Stimulated activated CD4-positive, alpha-beta T cell treated with anti-CD3 and anti-CD28 coated beads, Interleukin-12 subunit alpha, Interleukin-12 subunit beta, amount 100 ng/mL, for 4 hours (primary cell): ENCODE measurements around the gene ZFPM1.
"Not testable (repeated sequence)": the region's sequence is repeated elsewhere in the genome, so short reads cannot be mapped to it uniquely, and the experiment has no call there.

ENCODE experiments used
- DNase-seq: peaks from one replicate; pipeline ENCODE4 v3.0.0-alpha.2; 2020

The ZFPM1 gene

GRCh38 chr16:88482630-88483391 is 29.7 kb downstream of the ZFPM1 start:
- DNase-seq, result no peak

- DNase-seq, result no peak
Observed at GRCh38 chr16:88483392-88483641, 30.2 kb downstream of the ZFPM1 start.

GRCh38 chr16:88484505-88485365 is 31.7 kb downstream of the ZFPM1 start:
- no peak for DNase-seq

DNA sequence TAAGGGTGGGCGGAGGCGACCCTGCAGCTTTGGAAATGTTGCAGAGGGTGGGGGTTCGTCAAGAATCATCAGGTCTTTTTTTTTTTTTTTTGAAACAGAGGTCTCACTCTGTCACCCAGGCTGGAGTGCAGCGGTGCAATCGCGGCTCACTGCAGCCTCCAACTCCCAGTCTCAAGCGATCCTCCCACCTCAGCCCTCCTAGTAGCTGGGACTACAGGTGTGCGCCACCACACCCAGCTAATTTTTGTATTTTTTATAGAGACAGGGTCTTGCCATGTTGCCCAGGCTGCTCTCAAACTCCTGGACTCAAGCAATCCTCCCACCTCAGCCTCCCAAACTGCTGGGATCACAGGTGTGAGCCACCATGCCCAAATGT is 32.3 kb downstream of the ZFPM1 start:
- not testable (repeated sequence) for DNase-seq

- no peak for DNase-seq
Observed at GRCh38 chr16:88486398-88487123, 33.5 kb downstream of the ZFPM1 start.

GRCh38 chr16:88487124-88487432 is 34.0 kb downstream of the ZFPM1 start:
- DNase-seq, result no peak

DNA sequence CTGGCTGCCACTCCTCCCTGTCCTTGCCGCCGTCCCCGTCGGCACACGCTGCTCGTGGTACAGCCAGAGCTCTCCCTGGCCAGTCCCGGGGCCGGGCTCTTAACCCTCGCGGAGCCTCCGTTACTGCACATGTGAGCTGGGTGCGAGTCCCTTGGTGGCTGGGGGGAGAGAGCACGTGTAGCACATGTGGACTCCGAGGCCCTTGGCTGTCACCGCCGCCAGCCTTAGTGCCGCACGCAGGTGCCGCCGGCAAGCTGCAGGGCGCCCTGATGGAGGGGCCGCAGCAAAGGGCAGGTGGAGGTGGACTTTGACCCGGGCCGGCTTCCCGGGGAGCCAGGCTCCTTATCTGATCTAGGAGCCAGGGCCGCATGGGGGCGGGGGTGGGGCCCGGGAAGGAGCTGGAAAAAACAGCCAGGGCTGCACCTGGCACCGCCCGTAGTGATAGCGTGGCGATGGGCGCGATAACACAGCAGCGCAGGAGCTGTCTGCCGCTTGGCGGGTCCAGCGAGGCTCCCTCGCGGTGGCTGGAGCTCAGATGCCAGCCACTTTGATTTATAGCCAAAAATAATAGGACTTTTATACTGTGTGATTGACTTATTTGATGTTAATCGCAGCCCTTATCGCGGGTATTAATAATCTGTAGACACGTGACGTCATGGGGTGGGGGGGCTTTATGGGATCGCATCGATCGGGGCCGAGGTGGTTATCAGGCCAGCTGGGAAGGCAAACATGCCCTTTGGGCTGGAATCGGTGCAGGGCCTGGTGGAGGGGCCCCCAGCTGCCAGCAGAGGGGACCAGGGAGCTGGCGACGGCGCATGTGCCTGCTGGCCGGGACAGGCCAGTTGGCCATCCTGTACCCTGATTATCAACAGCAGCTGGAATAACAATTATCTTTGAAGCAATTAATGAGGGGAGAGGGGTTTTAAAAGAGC is 35.1 kb downstream of the ZFPM1 start:
- no peak for DNase-seq

DNA sequence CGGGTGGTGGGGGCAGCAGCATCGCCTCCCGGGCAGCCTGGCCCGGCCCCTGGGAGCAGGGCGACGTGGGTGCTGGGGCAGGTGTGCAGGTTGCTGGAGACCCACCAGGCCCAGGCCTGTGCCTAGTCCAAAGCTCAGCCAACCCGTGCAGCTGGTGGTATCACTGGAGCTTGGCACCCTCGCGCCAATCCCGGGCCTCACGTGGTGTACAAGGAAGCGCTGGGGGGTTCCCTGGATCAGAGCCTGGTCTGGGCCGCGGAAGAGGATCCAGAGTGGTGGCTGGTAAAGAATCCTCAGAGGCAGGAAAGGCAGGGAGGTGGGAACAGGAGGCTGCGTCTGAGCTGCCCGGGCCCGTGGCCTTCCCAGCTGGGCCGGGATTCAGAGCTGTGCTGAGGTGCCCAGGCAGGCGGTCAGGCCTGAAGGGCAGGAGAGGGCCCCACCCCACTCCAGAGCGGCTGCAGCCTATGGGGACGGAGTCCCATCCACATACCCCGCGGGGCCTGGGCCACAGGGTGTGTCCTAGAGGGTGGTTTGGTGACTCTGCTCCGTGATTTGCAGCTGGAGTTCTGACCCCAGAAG is 36.2 kb downstream of the ZFPM1 start:
- DNase-seq, result no peak

DNA sequence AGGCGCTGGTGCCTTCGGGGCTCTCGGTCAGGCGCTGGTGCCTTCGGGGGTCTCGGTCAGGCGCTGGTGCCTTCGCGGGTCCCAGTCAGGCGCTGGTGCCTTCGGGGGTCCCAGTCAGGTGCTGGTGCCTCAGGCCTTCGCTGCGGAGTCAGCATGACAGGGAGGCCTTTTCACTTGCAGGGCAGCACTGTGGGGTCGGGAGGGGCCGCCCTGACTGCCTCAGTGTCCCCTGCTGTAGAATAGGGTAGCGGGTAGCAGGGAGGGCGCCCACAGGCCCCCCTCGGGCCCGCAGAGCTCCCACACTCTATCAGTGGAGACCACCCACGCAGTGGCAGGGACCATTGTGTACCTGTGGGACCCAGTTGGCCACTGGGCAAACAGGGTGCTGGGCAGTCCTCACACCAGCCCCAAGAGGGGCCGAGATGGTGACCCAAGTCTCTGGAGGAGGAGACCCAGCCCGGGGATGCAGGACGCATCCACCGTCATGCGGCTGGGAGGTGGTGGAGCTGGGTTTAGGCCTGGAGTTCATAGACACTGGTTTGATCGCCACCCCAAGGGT is 38.0 kb downstream of the ZFPM1 start:
- no peak for DNase-seq

- no peak for DNase-seq
Observed at GRCh38 chr16:88491560-88492310, 38.7 kb downstream of the ZFPM1 start.

DNA sequence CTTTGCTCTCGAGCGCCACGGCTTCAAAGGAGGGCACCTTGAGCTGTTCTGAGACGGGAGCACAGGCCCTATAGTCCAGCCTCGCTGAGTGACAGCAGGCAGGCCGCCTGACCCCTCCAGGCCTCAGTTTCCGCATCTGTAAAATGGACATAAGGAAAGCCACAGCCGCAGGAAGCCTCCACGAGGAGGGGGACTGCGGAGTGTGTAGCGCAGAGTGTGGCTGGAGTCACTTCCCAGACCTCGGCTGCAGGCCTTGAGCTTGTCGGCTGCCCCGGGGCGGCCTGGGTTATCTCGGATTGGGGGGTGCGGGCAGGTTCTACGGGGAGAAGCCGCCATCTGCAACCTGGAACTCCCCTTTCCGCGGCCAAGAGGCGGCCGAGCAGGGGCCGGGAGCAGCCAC is 40.8 kb downstream of the ZFPM1 start:
- DNase-seq, result no peak

DNA sequence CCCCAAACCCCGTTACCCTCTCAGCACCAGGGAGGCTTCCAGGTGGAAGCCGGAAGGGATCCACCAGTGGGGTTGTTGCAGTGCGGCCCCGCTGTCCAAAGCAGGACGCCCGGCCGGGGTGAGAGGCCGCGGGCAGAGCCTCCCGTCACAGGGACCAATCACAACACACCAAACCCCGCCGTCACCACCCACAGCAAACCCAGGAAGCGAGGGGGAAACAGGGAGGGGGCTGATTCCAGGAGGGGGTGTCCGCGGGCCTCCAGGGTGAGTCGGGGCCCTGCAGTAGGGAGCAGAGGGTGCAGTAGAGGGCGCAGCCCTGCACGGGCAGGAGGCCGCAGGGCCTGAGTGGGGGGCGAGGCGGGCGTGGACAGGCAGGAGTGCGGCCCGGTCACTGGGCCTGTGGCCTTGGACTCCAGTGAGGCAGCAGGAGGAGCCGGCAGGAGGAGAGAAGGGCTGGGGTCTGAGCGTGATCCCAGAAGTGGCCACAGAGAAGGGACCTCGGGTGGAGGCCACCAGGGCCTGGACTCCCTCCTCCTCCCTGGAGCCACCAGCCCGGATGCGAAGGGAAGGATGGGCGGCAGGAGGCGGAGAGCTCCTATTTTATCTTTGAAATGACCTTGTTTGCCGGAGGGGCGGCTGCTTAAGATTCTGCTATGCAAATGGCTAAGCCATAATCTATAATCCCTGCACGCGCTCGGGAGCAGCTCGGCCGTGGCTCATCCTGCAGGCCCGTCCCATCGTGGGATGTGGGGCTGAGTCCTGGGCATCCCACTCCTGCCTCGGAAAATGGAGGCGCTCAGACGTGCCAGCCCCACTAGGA is 41.5 kb downstream of the ZFPM1 start:
- no peak for DNase-seq

DNA sequence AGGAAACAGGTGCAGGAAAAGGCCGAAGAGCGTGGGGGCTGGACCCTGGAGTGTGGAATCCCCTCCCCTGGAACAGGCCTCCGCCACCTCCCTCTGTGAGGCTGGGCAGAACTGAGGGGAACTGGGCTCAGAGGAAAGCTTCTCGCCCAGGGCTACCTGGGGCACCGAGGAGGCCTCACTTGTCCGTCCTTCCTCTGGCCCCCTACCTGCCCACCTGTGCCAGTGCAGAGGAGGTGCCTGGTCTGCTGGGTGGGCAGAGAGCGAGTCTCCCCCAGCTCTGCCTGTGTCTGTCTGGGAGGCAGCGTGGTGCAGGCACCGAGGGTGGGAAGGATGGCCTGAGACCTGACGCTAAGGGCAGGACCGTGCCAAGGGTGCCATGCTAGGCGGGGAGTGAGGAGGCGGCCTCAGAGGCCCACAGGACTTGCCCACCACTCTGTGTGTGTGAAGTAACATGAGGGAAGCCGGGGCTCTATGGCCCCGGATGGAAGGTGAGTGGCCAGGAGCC is 42.2 kb downstream of the ZFPM1 start:
- DNase-seq, result no peak

GRCh38 chr16:88497561-88498462 is 44.7 kb downstream of the ZFPM1 start:
- DNase-seq, result no peak

DNA sequence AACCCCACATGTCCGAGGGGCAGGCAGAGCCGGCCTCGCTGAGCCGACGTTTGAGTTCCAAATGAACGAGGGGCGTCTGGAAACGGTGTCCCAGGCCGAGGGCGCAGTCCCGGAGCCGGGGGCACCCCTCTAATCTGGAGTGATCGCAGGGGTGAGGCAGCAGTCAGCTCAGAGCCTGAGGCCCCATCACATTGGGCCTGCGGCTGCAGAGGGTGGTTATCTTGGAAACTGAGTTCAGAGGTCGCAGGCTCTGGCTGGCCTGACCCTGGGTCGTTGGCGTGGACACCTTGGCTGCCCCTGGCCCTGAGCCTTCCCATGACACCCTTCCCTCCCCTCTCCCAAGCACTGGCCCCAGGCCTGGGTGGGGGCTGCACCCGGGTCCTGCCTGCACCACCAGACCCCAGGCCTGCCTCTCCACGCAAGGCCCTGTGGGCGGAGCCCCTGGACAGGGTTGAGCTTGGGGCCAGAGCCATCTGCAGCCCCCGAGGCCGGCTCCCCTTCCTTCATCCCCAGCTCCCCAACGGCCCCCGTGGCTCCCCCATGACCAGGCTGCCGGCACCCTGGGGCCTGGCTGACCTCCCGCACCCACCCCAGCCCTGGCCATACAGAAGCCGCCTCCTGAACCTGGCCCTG is 45.6 kb downstream of the ZFPM1 start:
- DNase-seq, result no peak

GRCh38 chr16:88499292-88499691 is 46.2 kb downstream of the ZFPM1 start:
- no peak for DNase-seq

DNA sequence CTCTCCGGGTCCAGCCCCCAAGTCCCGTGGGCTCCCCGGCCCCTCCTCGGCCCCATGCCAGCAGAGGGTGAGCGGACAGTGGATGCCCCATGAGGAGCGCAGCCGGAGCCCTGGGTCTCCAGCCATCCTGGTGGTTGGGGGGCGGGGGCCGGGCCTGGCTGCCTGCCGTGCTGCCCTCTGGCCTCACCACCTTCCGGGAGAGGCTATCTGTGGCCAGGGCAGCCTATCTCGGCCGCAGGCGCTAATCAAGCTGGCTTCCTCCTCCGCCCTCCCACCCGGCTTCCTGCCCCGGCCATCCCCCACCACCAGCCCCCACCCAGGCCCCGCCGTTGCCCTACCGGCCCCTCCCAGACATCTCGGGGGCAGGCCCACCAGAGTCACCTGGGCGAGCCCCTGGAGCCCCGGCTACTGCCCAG is 46.8 kb downstream of the ZFPM1 start:
- DNase-seq, result no peak

DNA sequence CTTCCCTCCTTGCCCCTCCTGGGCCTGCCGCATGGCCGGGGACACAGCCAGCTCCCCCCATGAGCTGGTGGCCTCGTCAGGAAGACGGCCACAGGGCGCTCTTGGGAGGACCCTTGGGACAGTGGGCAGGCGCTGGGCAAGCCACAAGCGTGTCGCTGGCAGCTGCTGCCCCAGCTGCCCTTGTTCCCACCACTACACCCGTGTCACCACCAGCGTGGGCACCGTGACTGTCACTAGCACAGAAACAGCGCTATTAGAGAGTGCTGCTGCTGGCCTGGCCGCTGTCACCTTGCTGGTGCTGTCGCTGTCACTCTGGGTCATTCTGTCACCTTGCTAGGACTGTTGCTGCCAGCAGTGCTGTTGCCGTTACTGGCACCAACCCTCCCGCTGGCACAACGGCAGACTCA is 47.2 kb downstream of the ZFPM1 start:
- no peak for DNase-seq

DNA sequence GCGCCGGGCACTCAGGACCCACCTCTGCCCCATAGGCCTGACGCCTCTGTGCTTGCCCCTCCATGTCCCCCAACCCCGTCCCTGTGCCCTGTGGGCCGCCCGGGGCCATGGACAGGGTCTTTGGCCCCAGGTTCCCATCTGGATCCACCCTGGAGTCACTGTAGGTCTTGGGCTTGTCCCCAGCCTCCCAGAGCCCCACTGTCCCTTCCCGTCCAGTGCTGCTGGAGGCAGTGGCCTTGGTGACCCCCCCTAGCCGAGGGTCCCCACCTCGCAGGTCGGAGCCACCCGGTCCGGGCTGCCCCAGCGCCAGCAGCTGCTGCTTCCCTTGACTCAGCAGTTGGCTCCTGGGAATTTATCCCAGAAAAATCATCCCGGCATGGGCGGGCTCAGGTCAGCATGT is 49.3 kb downstream of the ZFPM1 start:
- DNase-seq, result no peak
